ENCODE measurements around the gene ABCA4.

- TF ChIP-seq CTCF (IDR thresholded peaks at IDR 0.05): no peak
- TF ChIP-seq POLR2A (IDR thresholded peaks at IDR 0.05): no peak
These were observed 120.3 kb downstream of the ABCA4 start for GRCh38 chr1:94000510-94001282.

Data from right lobe of liver (tissue), 4 donors.